HepG2 (cell line): ENCODE measurements around the gene TOX4. TPM values are rescaled to one million over a fixed set of nuclear protein-coding genes. Genes with fewer than 3 reads are reported as not detected.

ENCODE experiments used
- FIP1L1 ChIP-seq: fragments of 200-400 bp; formaldehyde crosslinking; IDR thresholded peaks from 2 replicates; pipeline ENCODE4 v1.6.1; 2018; ENCODE audit warnings: low read depth, mild to moderate bottlenecking, low read length, moderate library complexity, borderline replicate concordance; ENCODE audit not compliant: insufficient read depth
- HOXD1 ChIP-seq: sonication (generic); formaldehyde crosslinking; IDR thresholded peaks from 2 replicates; pipeline ENCODE4 v1.5.0; 2020; ENCODE audit warnings: missing genetic modification reagents
- KMT2A ChIP-seq: sonication (generic); formaldehyde crosslinking; IDR thresholded peaks from 2 replicates; pipeline ENCODE4 v1.4.0; 2020; ENCODE audit warnings: missing genetic modification reagents
- MLXIP ChIP-seq: sonication (generic); formaldehyde crosslinking; IDR thresholded peaks from 2 replicates; pipeline ENCODE4 v1.9.0; 2021; ENCODE audit warnings: missing genetic modification reagents, borderline replicate concordance
- RBAK ChIP-seq: sonication (generic); formaldehyde crosslinking; IDR thresholded peaks from 2 replicates; pipeline ENCODE4 v1.5.1; 2020; ENCODE audit warnings: mild to moderate bottlenecking, missing genetic modification reagents
- RBFOX2 ChIP-seq: fragments of 200-400 bp; formaldehyde crosslinking; IDR thresholded peaks from 2 replicates; pipeline ENCODE4 v1.6.1; 2017; ENCODE audit warnings: low read depth, mild to moderate bottlenecking, low read length
- TSC22D2 ChIP-seq: sonication (generic); formaldehyde crosslinking; IDR thresholded peaks from 2 replicates; pipeline ENCODE4 v1.5.1; 2020; ENCODE audit warnings: missing genetic modification reagents, mild to moderate bottlenecking, borderline replicate concordance
- ZNF20 ChIP-seq: sonication (generic); formaldehyde crosslinking; IDR thresholded peaks from 2 replicates; pipeline ENCODE4 v1.4.0; 2020; ENCODE audit warnings: mild to moderate bottlenecking, moderate library complexity, missing genetic modification reagents
- ZNF609 ChIP-seq: sonication (generic); formaldehyde crosslinking; IDR thresholded peaks from 2 replicates; pipeline ENCODE4 v1.4.0; 2020; ENCODE audit warnings: mild to moderate bottlenecking, missing genetic modification reagents, borderline replicate concordance
- ZNF646 ChIP-seq: sonication (generic); formaldehyde crosslinking; IDR thresholded peaks from 2 replicates; pipeline ENCODE4 v1.9.0; 2021; ENCODE audit warnings: mild to moderate bottlenecking, missing genetic modification reagents
- polyA plus RNA-seq, 8 experiments: library from polyadenylated mRNA; depleted of rRNA in 3 of 8; stranded (reverse) in 7 of 8; unstranded in 1 of 8; fragments of >200 nt; fragmentation: Illumina TruSeq in 4 of 8; extraction: Trizol in 4 of 8; gene quantifications; 2 replicates each; pipeline versions ENCODE4 v1.2.1 to v1.2.3, GENCODE V29; 2011 to 2016; ENCODE audit warnings: low read depth in 4 of 8, missing spikeins in 1 of 8, mixed read lengths in 1 of 8; ENCODE audit not compliant: insufficient read depth in 1 of 8
- total RNA-seq, 5 experiments: library from RNA; depleted of rRNA; stranded (reverse); fragments of >200 nt; fragmentation: Illumina TruSeq; extraction: Trizol; gene quantifications; 2 replicates each; pipeline ENCODE4 v1.2.3, GENCODE V29; 2016; ENCODE audit warnings: low read depth in 1 of 5

Gene TOX4
- total and polyA plus RNA-seq, 2 of the 13 experiments (the other 11 are each of a cell fraction or from before 2014, with no cell fraction given), result 71.8 to 163 TPM

- TF ChIP-seq ZNF646 (CRISPR knock-in tag) (no peak), TSC22D2 (CRISPR knock-in tag) (peak; percentile 97), ZNF20 (CRISPR knock-in tag) (0 out of 2 replicates have a peak, but pooled peaks have one; percentile 17), FIP1L1 (0 out of 2 replicates have a peak, but pooled peaks have one; percentile 16), KMT2A (peak; percentile 95), RBFOX2 (peak; percentile 70), ZNF609 (CRISPR knock-in tag) (peak; percentile 12; the same call in 1 of the 2 replicates), MLXIP (CRISPR knock-in tag) (no peak; the same call in 1 of the 2 replicates), HOXD1 (CRISPR knock-in tag) (peak; percentile 80), RBAK (CRISPR knock-in tag) (no peak)
These were observed 34.0 kb downstream of the TOX4 start, which contains the start of gene METTL3 (continued) for GRCh38 chr14:21510735-21511657.
